Limb (tissue), 2 donors: ENCODE measurements around the gene NOSIP.
A peak's percentile ranks its signal among the peaks of the same experiment; 100 is the strongest.
"Not testable (repeated sequence)": the region's sequence is repeated elsewhere in the genome, so short reads cannot be mapped to it uniquely, and the experiment has no call there.

Experiments
- DNase-seq, 2 donors: peaks; one replicate each; pipeline ENCODE4 v3.0.0-alpha.2; 2016; ENCODE audit errors: extremely low spot score in 2 of 2

NOSIP gene

GRCh38 chr19:49580264-49581006, at the start of gene NOSIP:
Gene NOSIP, minus strand, starts transcription at chr19:49580556. Its CDS starts 19,865 bp downstream, at chr19:49560691.
- DNase-seq, result peak; percentile 95 to 96

GRCh38 chr19:49629659-49630058, 49.3 kb upstream of the NOSIP start:
- no peak for DNase-seq

- DNase-seq, result no peak
These were observed 45.9 kb upstream of the NOSIP start for GRCh38 chr19:49626226-49626625.

GRCh38 chr19:49624967-49625910, 44.9 kb upstream of the NOSIP start:
- no peak for DNase-seq

GRCh38 chr19:49617860-49618259, 37.5 kb upstream of the NOSIP start:
- not testable (repeated sequence) for DNase-seq

GRCh38 chr19:49616945-49617344, 36.6 kb upstream of the NOSIP start:
- DNase-seq, result no peak

- DNase-seq, result no peak
These were observed 36.2 kb upstream of the NOSIP start for GRCh38 chr19:49616532-49616931.

- DNase-seq, result no peak
These were observed 35.5 kb upstream of the NOSIP start for GRCh38 chr19:49615861-49616260.

- DNase-seq, result no peak
These were observed 33.9 kb upstream of the NOSIP start for GRCh38 chr19:49614096-49614833.

GRCh38 chr19:49613374-49613773, 33.0 kb upstream of the NOSIP start:
- no peak for DNase-seq

- no peak for DNase-seq
These were observed 29.2 kb upstream of the NOSIP start for GRCh38 chr19:49609499-49610092.

- no peak for DNase-seq
These were observed 25.2 kb upstream of the NOSIP start for GRCh38 chr19:49605605-49606004.

GRCh38 chr19:49602806-49603205, 22.4 kb upstream of the NOSIP start:
- DNase-seq, result no peak

GRCh38 chr19:49601482-49602038, 21.2 kb upstream of the NOSIP start:
- no peak for DNase-seq

GRCh38 chr19:49599378-49600295, 19.3 kb upstream of the NOSIP start:
- no peak for DNase-seq

- no peak for DNase-seq
These were observed 17.3 kb upstream of the NOSIP start for GRCh38 chr19:49597703-49597974.

GRCh38 chr19:49596954-49597702, 16.8 kb upstream of the NOSIP start:
- no peak for DNase-seq

- DNase-seq, result no peak
These were observed 16.1 kb upstream of the NOSIP start for GRCh38 chr19:49596407-49596806.

GRCh38 chr19:49595819-49596404, 15.6 kb upstream of the NOSIP start:
- DNase-seq, result no peak
